ENCODE results near the gene REC114.
"Not testable (repeated sequence)": the region's sequence is repeated elsewhere in the genome, so short reads cannot be mapped to it uniquely, and the experiment has no call there.

Gene REC114, protein sequence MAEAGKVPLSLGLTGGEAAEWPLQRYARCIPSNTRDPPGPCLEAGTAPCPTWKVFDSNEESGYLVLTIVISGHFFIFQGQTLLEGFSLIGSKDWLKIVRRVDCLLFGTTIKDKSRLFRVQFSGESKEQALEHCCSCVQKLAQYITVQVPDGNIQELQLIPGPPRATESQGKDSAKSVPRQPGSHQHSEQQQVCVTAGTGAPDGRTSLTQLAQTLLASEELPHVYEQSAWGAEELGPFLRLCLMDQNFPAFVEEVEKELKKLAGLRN

DNA sequence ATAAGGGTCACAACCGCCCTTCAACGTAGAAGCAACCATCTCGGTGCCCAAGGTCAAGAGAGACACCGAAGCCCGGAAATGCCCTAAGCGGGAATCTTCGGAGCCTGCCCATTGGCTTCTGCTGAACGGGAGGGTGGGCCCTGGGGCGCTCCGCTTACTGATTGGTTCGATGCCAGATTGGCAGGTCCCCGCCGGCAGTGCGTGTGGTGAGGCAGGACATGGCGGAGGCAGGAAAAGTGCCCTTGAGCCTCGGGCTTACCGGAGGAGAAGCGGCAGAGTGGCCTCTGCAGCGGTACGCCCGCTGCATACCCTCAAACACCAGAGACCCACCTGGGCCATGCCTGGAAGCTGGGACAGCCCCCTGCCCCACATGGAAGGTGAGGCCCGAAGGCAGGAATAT lies at the start of gene REC114:
REC114 (plus strand) TSS at position 197 of the 400 bp plus-strand sequence; CDS start at position 219, 22 bp downstream.
- DNase-seq (no peak), ATAC-seq (replicated peaks) (no peak)
- no peaks in the 10 kb centered on the region for H3K9me3 Mint-ChIP-seq
- H3K27me3 Mint-ChIP-seq: peaks cover 21 to 22% of the 10 kb centered on the region in 2 donors
- no peak within 1 kb of the TSS for H3K27ac Mint-ChIP-seq
- no peak within 1 kb of the TSS for H3K4me3 Mint-ChIP-seq
- no peaks in the 10 kb centered on the region for H3K4me1 Mint-ChIP-seq
- no peaks in the 10 kb centered on the region for H3K36me3 Mint-ChIP-seq

DNA sequence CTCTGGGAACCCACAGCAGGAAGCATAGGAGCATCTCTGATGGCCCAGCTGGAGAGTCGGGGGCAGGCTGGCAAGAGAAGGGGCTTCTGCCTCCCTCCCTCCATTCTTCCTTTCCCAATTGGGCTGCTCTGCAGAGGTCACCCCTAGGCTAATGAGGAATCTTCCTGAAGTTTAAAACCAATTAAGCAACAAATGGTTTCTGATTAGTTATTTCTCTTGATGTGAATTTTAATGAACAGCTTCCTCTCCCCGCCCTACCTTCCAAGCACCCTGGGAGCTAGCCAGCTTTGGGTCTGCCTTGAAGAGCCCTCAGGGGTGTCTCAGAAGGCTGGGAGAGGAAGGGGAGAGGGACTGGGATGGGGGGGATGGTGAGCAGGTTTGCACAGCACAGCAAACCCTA lies 49.6 kb upstream of the REC114 start:
- Mint-ChIP-seq H3K27ac (no peak overlapping the region), H3K27me3 (peaks cover 9 to 24% of the 10 kb centered on the region in 2 donors), H3K4me1 (no peaks in the 10 kb centered on the region), H3K9me3 (peaks cover 0 to 1% of the 10 kb centered on the region in 2 donors), H3K4me3 (no peak overlapping the region), H3K36me3 (no peaks in the 10 kb centered on the region)
- ATAC-seq (replicated peaks) (no peak), DNase-seq (no peak)

DNA sequence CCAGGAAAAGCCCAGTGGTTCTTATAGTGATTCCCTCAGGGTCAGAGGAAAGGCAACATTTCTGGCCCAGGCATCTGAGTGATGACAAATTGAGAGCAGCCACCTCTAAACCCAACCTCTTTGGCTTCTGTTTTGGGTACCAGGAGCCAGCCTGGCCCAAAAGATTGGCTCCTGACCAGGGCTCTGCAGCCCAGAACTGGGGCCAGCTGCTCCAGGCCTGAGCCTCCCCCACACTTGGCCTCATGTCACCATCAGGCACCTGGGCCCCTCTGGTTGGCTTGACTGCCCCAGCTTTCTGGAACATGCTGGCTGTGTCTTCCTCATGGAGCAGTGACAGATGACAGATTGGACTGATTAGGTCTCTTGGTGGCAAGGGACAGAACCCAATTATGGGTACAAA lies 48.2 kb upstream of the REC114 start:
- Mint-ChIP-seq H3K4me1 (no peaks in the 10 kb centered on the region), H3K36me3 (no peaks in the 10 kb centered on the region), H3K27me3 (peaks cover 14 to 33% of the 10 kb centered on the region in 2 donors), H3K4me3 (no peak overlapping the region), H3K9me3 (peaks cover 0 to 1% of the 10 kb centered on the region in 2 donors), H3K27ac (no peak overlapping the region)
- DNase-seq (no peak), ATAC-seq (replicated peaks) (no peak)

DNA sequence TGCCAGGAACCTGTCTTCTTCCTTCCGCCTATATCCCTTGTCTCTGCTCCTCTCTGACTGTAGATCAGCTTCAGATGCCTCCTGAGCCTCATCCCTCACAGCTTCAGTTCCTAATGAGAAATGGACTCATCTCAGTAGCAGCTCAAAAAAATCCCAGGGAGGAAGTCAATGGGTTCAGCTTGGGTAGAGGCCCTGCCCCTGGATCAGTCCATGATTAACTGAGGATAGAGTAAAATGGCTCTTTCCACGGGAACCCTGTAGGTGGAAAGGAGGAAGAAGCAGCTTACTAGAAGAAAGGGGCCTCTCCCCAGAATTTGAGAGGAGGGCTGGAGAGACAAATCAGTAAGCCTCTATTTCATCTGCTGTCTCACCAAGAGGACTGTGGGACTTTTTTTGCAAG lies 47.3 kb upstream of the REC114 start:
- DNase-seq (no peak), ATAC-seq (replicated peaks) (no peak)
- Mint-ChIP-seq H3K4me3 (no peak overlapping the region), H3K27ac (no peak overlapping the region), H3K36me3 (no peaks in the 10 kb centered on the region), H3K4me1 (no peaks in the 10 kb centered on the region), H3K27me3 (peaks cover 20 to 30% of the 10 kb centered on the region in 2 donors), H3K9me3 (peaks cover 0 to 1% of the 10 kb centered on the region in 2 donors)

DNA sequence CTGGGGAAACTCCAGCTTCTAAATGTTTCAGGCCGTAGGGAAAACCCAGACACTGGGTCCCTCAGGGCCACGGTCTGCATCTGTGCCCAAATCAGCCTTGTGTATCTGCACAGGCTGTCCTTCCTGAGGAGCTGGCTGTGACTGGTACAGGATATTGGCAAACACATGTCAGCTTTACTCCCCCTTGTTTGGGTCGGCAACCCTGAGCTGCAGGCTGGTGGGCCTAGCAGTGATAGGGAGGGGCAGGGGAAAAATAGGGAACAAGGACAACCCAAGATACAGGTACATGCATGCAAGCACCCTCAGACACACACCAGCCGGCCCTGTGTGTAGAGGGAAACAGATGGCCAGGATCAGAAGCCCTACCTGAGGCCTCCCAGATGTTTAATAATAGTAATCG lies 45.5 kb upstream of the REC114 start:
- Mint-ChIP-seq H3K27me3 (peaks cover 11 to 17% of the 10 kb centered on the region in 2 donors), H3K27ac (no peak overlapping the region), H3K36me3 (no peaks in the 10 kb centered on the region), H3K4me3 (no peak overlapping the region), H3K4me1 (no peaks in the 10 kb centered on the region), H3K9me3 (peaks cover 0 to 1% of the 10 kb centered on the region in 2 donors)
- ATAC-seq (replicated peaks) (no peak), DNase-seq (no peak)

DNA sequence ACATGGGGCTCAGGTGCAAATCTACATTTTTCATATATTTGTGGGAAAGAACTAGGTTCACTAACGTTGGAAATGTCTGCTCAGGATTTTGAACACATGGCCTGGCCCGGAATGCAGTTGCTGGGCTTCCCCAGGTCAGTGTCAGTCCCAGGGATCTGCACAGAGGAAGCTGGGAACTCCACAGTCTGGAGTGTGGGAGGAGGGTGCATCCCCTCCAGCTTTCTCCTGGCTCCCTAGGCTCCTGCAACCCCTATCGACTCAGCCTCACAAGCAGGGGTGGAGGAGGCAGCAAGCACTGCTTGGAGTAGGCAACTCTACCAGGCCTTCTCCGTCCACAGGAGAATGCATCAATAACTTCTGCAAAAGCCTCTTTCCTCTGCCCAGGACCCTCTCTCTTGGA lies 44.1 kb upstream of the REC114 start:
- Mint-ChIP-seq H3K9me3 (no peaks in the 10 kb centered on the region), H3K36me3 (no peaks in the 10 kb centered on the region), H3K4me3 (no peak overlapping the region), H3K27me3 (peaks cover 11 to 12% of the 10 kb centered on the region in 2 donors), H3K4me1 (no peaks in the 10 kb centered on the region), H3K27ac (no peak overlapping the region)
- DNase-seq (no peak), ATAC-seq (replicated peaks) (no peak)

DNA sequence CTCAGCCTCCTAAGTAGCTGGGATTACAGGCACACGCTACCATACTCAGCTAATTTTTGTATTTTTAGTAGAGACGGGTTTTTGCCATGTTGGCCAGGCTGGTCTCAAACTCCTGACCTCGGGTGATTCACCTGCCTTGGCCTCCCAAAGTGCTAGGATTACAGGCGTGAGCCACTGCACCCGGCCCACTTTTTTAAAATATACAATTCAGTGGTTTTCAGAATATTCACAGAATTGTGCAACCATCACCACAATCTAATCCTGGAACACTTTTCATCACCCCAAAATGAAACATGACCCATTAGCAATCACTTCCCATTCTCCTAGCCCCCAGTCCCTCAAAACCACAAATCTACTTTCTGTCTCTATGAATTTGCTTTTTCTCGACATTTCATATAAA lies 42.7 kb upstream of the REC114 start:
- not testable (repeated sequence) for H3K4me3 Mint-ChIP-seq; ATAC-seq (replicated peaks); H3K4me1 Mint-ChIP-seq; H3K36me3 Mint-ChIP-seq; H3K9me3 Mint-ChIP-seq; H3K27ac Mint-ChIP-seq; DNase-seq
- peaks cover 11 to 13% of the 10 kb centered on the region in 2 donors for H3K27me3 Mint-ChIP-seq

DNA sequence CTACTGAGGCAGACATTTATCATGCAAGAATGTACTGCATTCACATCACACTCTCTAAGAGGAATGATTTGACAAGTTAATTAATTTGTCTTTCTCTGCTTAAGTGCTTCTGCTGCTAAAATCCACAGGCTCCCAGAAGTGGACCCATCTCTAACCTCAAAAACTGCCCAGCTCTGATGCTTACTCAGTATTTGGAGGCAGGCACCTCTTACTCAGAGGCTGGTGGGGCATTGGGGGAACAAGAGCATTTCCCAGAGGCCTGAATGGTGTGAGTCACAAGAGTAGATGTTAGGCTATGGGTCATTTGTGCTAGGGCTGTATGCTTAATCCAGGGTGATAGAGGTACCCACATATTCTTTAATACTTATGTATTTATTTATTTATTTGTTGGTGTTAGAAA lies 39.8 kb upstream of the REC114 start:
- DNase-seq (no peak), ATAC-seq (replicated peaks) (no peak)
- Mint-ChIP-seq H3K27ac (no peak overlapping the region), H3K9me3 (no peaks in the 10 kb centered on the region), H3K36me3 (no peaks in the 10 kb centered on the region), H3K27me3 (peaks cover 11 to 14% of the 10 kb centered on the region in 2 donors), H3K4me1 (no peaks in the 10 kb centered on the region), H3K4me3 (no peak overlapping the region)

DNA sequence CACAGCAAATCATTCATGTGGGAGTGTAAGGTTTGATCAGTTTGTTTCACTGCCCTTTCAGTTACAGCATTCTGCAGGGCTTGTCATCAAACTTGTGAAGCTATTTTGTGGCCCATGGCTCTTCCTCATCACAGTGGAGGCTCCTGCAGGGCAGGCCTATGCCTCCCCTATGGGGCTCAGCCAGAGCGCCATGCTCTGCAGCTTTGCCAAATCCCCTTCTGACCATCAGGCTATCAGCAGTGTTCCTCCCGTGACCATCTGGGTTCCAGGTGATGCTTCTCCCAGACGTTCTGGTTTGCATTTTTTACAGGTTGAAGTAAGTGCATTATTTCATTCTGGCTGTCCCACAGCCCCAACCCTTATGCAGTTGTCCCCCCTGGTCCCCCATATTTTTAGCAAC lies 28.1 kb upstream of the REC114 start:
- no peak overlapping the region for H3K4me3 Mint-ChIP-seq
- ATAC-seq (replicated peaks) (no peak), DNase-seq (no peak)
- H3K27ac Mint-ChIP-seq: no peak overlapping the region
- H3K36me3 Mint-ChIP-seq: no peaks in the 10 kb centered on the region
- H3K27me3 Mint-ChIP-seq: peaks cover 15 to 31% of the 10 kb centered on the region in 2 donors
- no peaks in the 10 kb centered on the region for H3K4me1 Mint-ChIP-seq
- no peaks in the 10 kb centered on the region for H3K9me3 Mint-ChIP-seq

DNA sequence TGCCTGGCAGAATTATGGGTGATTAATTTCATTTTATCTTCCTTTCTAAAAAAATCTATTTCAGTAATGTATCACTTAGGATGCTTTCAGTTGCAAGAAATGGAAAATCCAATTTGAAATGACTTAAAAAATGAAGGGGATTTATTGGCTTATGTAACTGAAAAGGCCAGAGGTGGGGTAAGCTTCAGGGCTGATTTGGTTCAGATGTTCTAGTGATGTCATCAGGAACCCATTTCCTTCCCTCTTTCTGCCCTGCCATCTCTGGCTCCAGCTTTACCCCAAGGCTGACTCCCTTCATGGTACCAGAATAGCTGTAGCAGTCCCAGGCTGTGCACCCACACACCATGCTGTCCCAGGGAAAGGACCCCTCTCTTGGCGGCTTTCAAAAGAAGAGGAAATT lies 18.5 kb upstream of the REC114 start:
- H3K27me3 Mint-ChIP-seq: peaks cover 5 to 25% of the 10 kb centered on the region in 2 donors
- no peak overlapping the region for H3K27ac Mint-ChIP-seq
- ATAC-seq (replicated peaks) (no peak), DNase-seq (no peak)
- no peaks in the 10 kb centered on the region for H3K4me1 Mint-ChIP-seq
- H3K36me3 Mint-ChIP-seq: no peaks in the 10 kb centered on the region
- H3K9me3 Mint-ChIP-seq: no peaks in the 10 kb centered on the region
- no peak overlapping the region for H3K4me3 Mint-ChIP-seq

DNA sequence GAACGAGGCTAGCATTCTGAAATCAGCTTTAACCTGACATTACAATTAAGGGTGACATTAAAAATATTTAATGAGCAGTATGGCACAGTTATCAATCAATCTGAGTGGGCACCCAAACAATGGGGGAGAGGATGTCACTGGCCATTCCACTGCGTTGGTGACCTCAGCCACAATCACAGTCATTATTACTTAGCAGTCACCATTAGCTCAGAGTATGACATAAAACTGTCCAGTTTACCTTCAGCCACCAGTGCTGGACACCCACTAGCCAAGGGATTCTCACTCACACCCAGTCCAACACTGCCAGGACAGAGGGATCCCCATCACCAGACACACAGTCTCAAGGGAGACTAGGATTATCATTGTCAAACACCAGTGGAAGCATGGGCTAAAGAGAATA lies 17.5 kb upstream of the REC114 start:
- Mint-ChIP-seq H3K36me3 (no peaks in the 10 kb centered on the region), H3K4me3 (no peak overlapping the region), H3K27me3 (peaks cover 5 to 25% of the 10 kb centered on the region in 2 donors), H3K4me1 (no peaks in the 10 kb centered on the region), H3K27ac (no peak overlapping the region), H3K9me3 (no peaks in the 10 kb centered on the region)
- no peak for ATAC-seq (replicated peaks)
- no peak for DNase-seq

DNA sequence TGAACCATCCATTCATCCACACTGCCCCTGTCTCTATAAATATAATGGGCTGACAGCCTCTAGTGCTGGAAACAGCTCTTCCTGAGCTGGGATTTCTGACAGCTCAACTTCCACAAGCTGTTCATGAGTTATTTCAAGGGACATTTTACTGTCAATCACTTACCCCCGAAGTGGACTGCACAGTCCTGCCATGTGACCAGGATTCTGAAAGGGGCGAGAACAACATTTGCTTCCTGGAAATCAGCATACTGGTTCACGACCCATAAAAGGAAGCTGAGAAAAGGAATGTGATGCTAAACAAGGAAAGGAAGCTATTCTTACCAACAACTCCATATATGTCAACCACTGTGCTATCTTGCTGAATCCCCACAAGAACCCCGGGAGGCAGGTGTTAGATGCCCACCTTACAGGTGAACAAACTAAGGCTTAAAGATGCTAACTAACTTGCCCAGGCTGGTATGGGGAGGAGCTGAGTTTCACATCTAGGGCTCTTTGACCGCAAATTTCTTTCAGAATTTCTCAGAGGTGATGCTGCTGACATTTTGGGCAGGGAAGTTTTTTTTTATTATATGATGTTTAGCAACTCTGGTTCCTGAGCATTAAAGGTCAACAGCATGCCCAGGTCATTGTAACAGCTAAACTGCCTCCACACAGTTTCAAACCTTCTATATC lies 16.5 kb upstream of the REC114 start:
- peaks cover 5 to 25% of the 10 kb centered on the region in 2 donors for H3K27me3 Mint-ChIP-seq
- DNase-seq (no peak), ATAC-seq (replicated peaks) (peak; percentile 61 to 67)
- no peaks in the 10 kb centered on the region for H3K36me3 Mint-ChIP-seq
- no peaks in the 10 kb centered on the region for H3K9me3 Mint-ChIP-seq
- H3K4me3 Mint-ChIP-seq: no peak overlapping the region
- no peaks in the 10 kb centered on the region for H3K4me1 Mint-ChIP-seq
- no peak overlapping the region for H3K27ac Mint-ChIP-seq

DNA sequence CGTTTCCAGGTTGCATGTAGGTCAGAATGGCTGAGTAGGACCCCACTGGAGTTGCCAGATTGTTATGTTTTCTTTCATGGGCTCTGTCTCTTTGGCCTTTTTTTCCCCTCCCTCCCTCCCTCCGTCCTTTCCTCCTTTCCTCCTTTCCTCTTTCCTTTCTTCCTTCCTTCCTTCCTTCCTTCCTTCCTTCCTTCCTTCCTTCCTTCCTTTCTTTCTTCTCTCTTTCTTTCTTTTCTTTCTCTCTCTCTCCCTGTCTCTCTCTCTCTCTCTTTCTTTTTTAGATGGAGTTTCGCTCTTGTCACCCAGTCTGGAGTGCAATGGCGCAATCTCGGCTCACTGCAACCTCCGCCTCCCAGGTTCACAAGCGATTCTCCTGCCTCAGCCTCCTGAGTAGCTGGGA lies 11.6 kb upstream of the REC114 start:
- not testable (repeated sequence) for H3K36me3 Mint-ChIP-seq; H3K9me3 Mint-ChIP-seq; ATAC-seq (replicated peaks); H3K27ac Mint-ChIP-seq; H3K4me1 Mint-ChIP-seq; DNase-seq; H3K4me3 Mint-ChIP-seq
- H3K27me3 Mint-ChIP-seq: peaks cover 10 to 43% of the 10 kb centered on the region in 2 donors

DNA sequence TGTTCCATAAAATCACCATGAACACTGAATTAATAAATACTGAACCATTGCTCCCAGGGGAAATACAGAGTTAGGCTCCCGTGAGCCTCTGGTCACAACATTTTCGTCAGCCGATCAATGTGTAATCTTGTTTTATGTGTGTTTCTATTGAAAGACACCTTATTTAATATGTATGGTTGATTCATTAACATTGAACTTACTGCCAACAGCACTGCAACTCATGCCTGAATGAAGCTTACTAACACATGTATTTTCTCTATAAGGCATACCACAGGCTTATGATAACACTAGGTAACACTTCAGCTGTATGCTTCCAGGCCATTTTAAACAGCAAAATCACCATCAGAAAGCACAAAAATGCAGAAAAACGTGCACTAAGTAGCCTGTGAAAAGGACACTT lies 9.1 kb upstream of the REC114 start:
- ATAC-seq (replicated peaks) (no peak), DNase-seq (no peak)
- H3K4me3 Mint-ChIP-seq: no peak overlapping the region
- H3K27ac Mint-ChIP-seq: no peak overlapping the region
- H3K36me3 Mint-ChIP-seq: no peaks in the 10 kb centered on the region
- no peaks in the 10 kb centered on the region for H3K9me3 Mint-ChIP-seq
- H3K4me1 Mint-ChIP-seq: no peaks in the 10 kb centered on the region
- H3K27me3 Mint-ChIP-seq: peaks cover 11 to 45% of the 10 kb centered on the region in 2 donors

DNA sequence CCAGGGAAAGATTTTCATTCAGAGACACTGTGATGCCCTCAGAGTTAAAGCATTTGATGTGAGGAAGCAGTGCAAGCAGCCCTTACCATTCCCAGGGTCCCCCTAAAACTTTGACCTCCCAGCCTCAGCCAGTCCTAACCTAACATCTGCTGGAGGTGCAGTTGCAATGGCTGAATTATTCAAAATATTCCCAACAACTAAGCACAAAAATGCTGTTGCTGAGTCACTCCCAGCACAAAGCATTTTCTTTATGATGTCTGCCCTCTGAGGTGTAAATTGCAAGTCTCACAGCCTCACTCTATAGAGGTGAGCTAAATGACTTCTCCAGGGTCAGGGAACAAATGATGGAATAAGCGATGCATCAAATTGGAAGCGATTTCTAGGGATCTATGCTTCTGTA lies 6.4 kb upstream of the REC114 start:
- Mint-ChIP-seq H3K36me3 (no peaks in the 10 kb centered on the region), H3K27ac (no peak overlapping the region), H3K4me1 (no peaks in the 10 kb centered on the region)

More for the DNA sequence above, 6.4 kb upstream of the REC114 start:
- Mint-ChIP-seq H3K9me3 (no peaks in the 10 kb centered on the region), H3K4me3 (no peak overlapping the region), H3K27me3 (peaks cover 11 to 35% of the 10 kb centered on the region in 2 donors)
- DNase-seq (no peak), ATAC-seq (replicated peaks) (no peak)

Measured in stimulated activated naive B cell treated with anti-CD40 and anti-IgM and Interleukin-4, amounts not matched to agents 10 μg/mL and 1 μg/mL and 100 μg/mL, for 72 hours (primary cell).